HepG2 (cell line): Measurements from ENCODE around the gene CCDC148. TPM values are rescaled to one million over a fixed set of nuclear protein-coding genes. Genes with fewer than 3 reads are reported as not detected.

Source experiments
- ATAC-seq: fragments of 200-7000 bp; cut with Tn5 transposase; 3 replicates; pipeline ENCODE4 v1.9.1; 2020; ENCODE audit warnings: mild to moderate bottlenecking, moderate library complexity
- BruUV-seq: library from RNA; stranded (reverse); fragments of 400-500 nt; replicated peaks from 2 replicates; lab custom pipeline; 2021; lab: Mats Ljungman, UMichigan
- CTCF ChIA-PET: fragments of 300-600 bp; formaldehyde crosslinking; extraction: SDS; loops from one replicate; lab custom pipeline; 2021; ENCODE audit warnings: low total read pairs, inconsistent platforms, low intra/inter-chr PET ratio; lab: Yijun Ruan, JAX
- POLR2A ChIA-PET: fragments of 350-600 bp; sonication (Branson Sonifier 250); formaldehyde crosslinking; loops from one replicate; lab custom pipeline; 2020; ENCODE audit warnings: antibody characterized with exemption, inconsistent platforms; lab: Yijun Ruan, JAX
- DNase-seq: peaks from one replicate; pipeline ENCODE4 v3.0.0-alpha.2; 2015; ENCODE audit warnings: low spot score
- FAIRE-seq: peaks from 3 replicates; lab custom pipeline; 2011; peaks lifted over from hg19 to GRCh38; lab: Jason Lieb, UNC
- H2AFZ ChIP-seq: one replicate; pipeline ENCODE4 v1.6.1; 2011; ENCODE audit warnings: low read length, inconsistent platforms
- H3K27ac ChIP-seq: fragments of 300-600 bp; 3 replicates; pipeline ENCODE4 v1.8.0; 2011; ENCODE audit warnings: mixed run types, mild to moderate bottlenecking, mixed read lengths, low read length, inconsistent platforms; ENCODE audit not compliant: insufficient read depth; ENCODE audit errors: extremely low read length
- H3K27me3 ChIP-seq, 2 experiments: fragments of 200-600 bp in 1 of 2; 2 replicates in 1 of 2; 3 replicates in 1 of 2; pipeline versions ENCODE4 v1.6.0 to v1.8.0; 2011; ENCODE audit warnings: low read length in 2 of 2, mild to moderate bottlenecking in 2 of 2, moderate library complexity in 2 of 2, inconsistent platforms in 1 of 2; ENCODE audit not compliant: insufficient read depth in 2 of 2, control insufficient read depth in 1 of 2
- H3K36me3 ChIP-seq, 2 experiments: fragments of 200-600 bp in 1 of 2; replicated peaks in 1 of 2; 2 replicates in 1 of 2; 3 replicates in 1 of 2; pipeline versions ENCODE4 v1.5.1 to v1.8.0; 2011; ENCODE audit warnings: low read length in 2 of 2, inconsistent platforms in 1 of 2; ENCODE audit not compliant: insufficient read depth in 2 of 2, control insufficient read depth in 1 of 2
- H3K4me1 ChIP-seq: 2 replicates; pipeline ENCODE4 v1.5.1; 2012; ENCODE audit warnings: low read length, inconsistent platforms; ENCODE audit not compliant: insufficient read depth
- H3K4me2 ChIP-seq: 2 replicates; pipeline ENCODE4 v1.6.0; 2011; ENCODE audit warnings: low read depth, low read length, inconsistent platforms
- H3K4me3 ChIP-seq, 3 experiments: fragments of 200-600 bp in 1 of 3; sonication (generic), shearing (Covaris generic) in 1 of 3; replicated peaks in 1 of 3; 2 replicates each; pipeline ENCODE4 v1.5.1; 2011 to 2016; ENCODE audit warnings: low read length in 3 of 3, inconsistent platforms in 2 of 3, low read depth in 2 of 3, mild to moderate bottlenecking in 2 of 3, control low read depth in 1 of 3, mixed read lengths in 1 of 3; ENCODE audit not compliant: insufficient read depth in 1 of 3
- H3K79me2 ChIP-seq: one replicate; pipeline ENCODE4 v1.6.1; 2011; ENCODE audit warnings: low read length, inconsistent platforms; ENCODE audit not compliant: insufficient read depth
- H3K9ac ChIP-seq: 2 replicates; pipeline ENCODE4 v1.6.0; 2011; ENCODE audit warnings: mild to moderate bottlenecking, low read depth, low read length, inconsistent platforms; ENCODE audit not compliant: insufficient read depth
- H3K9me3 ChIP-seq: 2 replicates; pipeline ENCODE4 v1.5.1; 2012; ENCODE audit warnings: mild to moderate bottlenecking, low read length
- H4K20me1 ChIP-seq: 2 replicates; pipeline ENCODE4 v1.6.0; 2011; ENCODE audit warnings: inconsistent platforms, mild to moderate bottlenecking, low read length, moderate library complexity; ENCODE audit not compliant: insufficient read depth
- CREB1 ChIP-seq, 2 experiments: fragments of 450-650 bp in 1 of 2; IDR thresholded peaks; 2 replicates each; pipeline ENCODE4 v1.6.1; 2016 to 2017; ENCODE audit warnings: control low read depth in 1 of 2, mild to moderate bottlenecking in 1 of 2, missing compliant biosample characterization in 1 of 2, missing genetic modification characterization in 1 of 2
- FOXA3 ChIP-seq: IDR thresholded peaks from 2 replicates; pipeline ENCODE4 v1.6.1; 2016; ENCODE audit warnings: missing genetic modification reagents, missing compliant biosample characterization
- GFI1 ChIP-seq: sonication (generic); formaldehyde crosslinking; IDR thresholded peaks from 2 replicates; pipeline ENCODE4 v1.5.0; 2020; ENCODE audit warnings: missing genetic modification reagents, mild to moderate bottlenecking, borderline replicate concordance
- ISL2 ChIP-seq: sonication (generic); formaldehyde crosslinking; IDR thresholded peaks from 2 replicates; pipeline ENCODE4 v1.5.0; 2020; ENCODE audit warnings: missing genetic modification reagents
- KAT2B ChIP-seq: fragments of 150-350 bp; IDR thresholded peaks from 2 replicates; pipeline ENCODE4 v1.6.1; 2014; ENCODE audit warnings: low read depth, low read length, borderline replicate concordance
- MAFK ChIP-seq, 2 experiments: IDR thresholded peaks in 1 of 2; conservative IDR thresholded peaks in 1 of 2; 2 replicates each; pipeline ENCODE4 v1.6.1; 2011; ENCODE audit warnings: improper control_type of control experiment in 2 of 2, low read length in 2 of 2
- MIER3 ChIP-seq: IDR thresholded peaks from 2 replicates; pipeline ENCODE4 v1.6.1; 2016; ENCODE audit warnings: missing compliant biosample characterization, borderline replicate concordance
- NFE2 ChIP-seq: sonication (generic); formaldehyde crosslinking; IDR thresholded peaks from 2 replicates; pipeline ENCODE4 v1.4.0; 2020; ENCODE audit warnings: missing genetic modification reagents
- NFE2L2 ChIP-seq: fragments of 150-350 bp; IDR thresholded peaks from 2 replicates; pipeline ENCODE4 v1.6.1; 2014; ENCODE audit warnings: low read length
- NR2F6 ChIP-seq, 2 experiments: IDR thresholded peaks; 2 replicates each; pipeline ENCODE4 v1.6.1; 2016; ENCODE audit warnings: antibody characterized with exemption in 1 of 2, mild to moderate bottlenecking in 1 of 2
- SNAPC2 ChIP-seq: sonication (generic); formaldehyde crosslinking; IDR thresholded peaks from 2 replicates; pipeline ENCODE4 v1.8.1; 2022; ENCODE audit warnings: mild to moderate bottlenecking, missing genetic modification reagents
- SOX13 ChIP-seq, 3 experiments: fragments of 450-650 bp in 1 of 3; sonication (generic) in 1 of 3; formaldehyde crosslinking in 1 of 3; IDR thresholded peaks in 2 of 3; conservative IDR thresholded peaks in 1 of 3; 2 replicates each; pipeline versions ENCODE4 v1.5.0 to v1.6.1; 2016 to 2020; ENCODE audit warnings: antibody characterized with exemption in 1 of 3, mild to moderate bottlenecking in 1 of 3, missing compliant biosample characterization in 1 of 3, missing genetic modification reagents in 1 of 3, moderate library complexity in 1 of 3
- ZNF224 ChIP-seq: sonication (generic); formaldehyde crosslinking; IDR thresholded peaks from 2 replicates; pipeline ENCODE4 v1.5.0; 2020; ENCODE audit warnings: mild to moderate bottlenecking, missing genetic modification reagents
- ZNF256 ChIP-seq: sonication (generic); formaldehyde crosslinking; conservative IDR thresholded peaks from 2 replicates; pipeline ENCODE4 v1.4.0; 2020; ENCODE audit warnings: missing genetic modification reagents
- ZSCAN22 ChIP-seq: sonication (generic); formaldehyde crosslinking; IDR thresholded peaks from 2 replicates; pipeline ENCODE4 v1.4.0; 2020; ENCODE audit warnings: mild to moderate bottlenecking, missing genetic modification reagents
- WGBS: methylation state at CpG from one replicate; pipeline ENCODE4 v1.1.6; 2017; ENCODE audit warnings: low lambda C conversion rate; 5-methylcytosine and 5-hydroxymethylcytosine counted together
- in situ Hi-C: cut with HindIII; loops from 2 replicates; pipeline ENCODE4 v1.10.0; 2017; ENCODE audit warnings: low pct_unique_long_range_greater_than_20kb; ENCODE audit not compliant: extremely low pct_ligation_motif_present
- intact Hi-C: fragments of 100-400 bp; cut with micrococcal nuclease; formaldehyde crosslinking; loops from one replicate; pipeline ENCODE4 v1.10.0; 2022; ENCODE audit not compliant: unreplicated experiment
- polyA plus RNA-seq, 8 experiments: library from polyadenylated mRNA; depleted of rRNA in 3 of 8; stranded (reverse) in 7 of 8; unstranded in 1 of 8; fragments of >200 nt; fragmentation: Illumina TruSeq in 4 of 8; extraction: Trizol in 4 of 8; gene quantifications; 2 replicates each; pipeline versions ENCODE4 v1.2.1 to v1.2.3, GENCODE V29; 2011 to 2016; ENCODE audit warnings: low read depth in 4 of 8, missing spikeins in 1 of 8, mixed read lengths in 1 of 8; ENCODE audit not compliant: insufficient read depth in 1 of 8
- total RNA-seq, 5 experiments: library from RNA; depleted of rRNA; stranded (reverse); fragments of >200 nt; fragmentation: Illumina TruSeq; extraction: Trizol; gene quantifications; 2 replicates each; pipeline ENCODE4 v1.2.3, GENCODE V29; 2016; ENCODE audit warnings: low read depth in 1 of 5
- TF ChIP-seq, protein P1 (sequence below): sonication (generic); formaldehyde crosslinking; IDR thresholded peaks from 2 replicates; pipeline ENCODE4 v1.4.0; 2020; ENCODE audit warnings: missing genetic modification reagents
- TF ChIP-seq, protein P2 (sequence below): sonication (generic); IDR thresholded peaks from 2 replicates; pipeline ENCODE4 v1.6.1; 2016; ENCODE audit warnings: low read depth, borderline replicate concordance

CCDC148 gene
- total and polyA plus RNA-seq, 2 of the 13 experiments (the other 11 are each of a cell fraction or from before 2014, with no cell fraction given), result 0.30 to 0.49 TPM

DNA sequence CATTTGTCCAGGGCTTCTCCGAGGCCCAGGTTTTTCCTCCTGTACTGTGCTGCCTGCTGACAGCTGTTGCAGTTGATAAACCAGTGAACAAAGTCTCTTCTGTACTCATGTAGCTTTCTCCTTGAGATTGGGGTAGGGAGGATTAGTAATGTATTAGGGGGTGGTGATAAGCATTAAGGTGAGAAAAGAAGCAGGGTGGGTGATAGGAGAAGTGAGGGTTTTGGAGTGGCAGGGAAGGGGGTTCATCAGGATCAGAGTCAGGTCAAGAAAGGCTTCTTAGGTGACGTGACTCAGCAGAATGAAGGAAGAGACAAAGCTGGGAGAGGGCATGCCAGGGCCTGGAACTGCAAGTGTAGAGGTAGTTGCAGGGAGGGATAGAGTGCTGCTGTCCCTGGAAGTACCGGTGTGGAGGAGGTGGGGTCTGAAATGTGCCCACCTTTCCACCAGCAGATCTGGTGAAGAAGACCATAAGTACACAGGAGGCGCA lies 48.9 kb upstream of the CCDC148 start:
- BruUV-seq, result no TSS peak

DNA sequence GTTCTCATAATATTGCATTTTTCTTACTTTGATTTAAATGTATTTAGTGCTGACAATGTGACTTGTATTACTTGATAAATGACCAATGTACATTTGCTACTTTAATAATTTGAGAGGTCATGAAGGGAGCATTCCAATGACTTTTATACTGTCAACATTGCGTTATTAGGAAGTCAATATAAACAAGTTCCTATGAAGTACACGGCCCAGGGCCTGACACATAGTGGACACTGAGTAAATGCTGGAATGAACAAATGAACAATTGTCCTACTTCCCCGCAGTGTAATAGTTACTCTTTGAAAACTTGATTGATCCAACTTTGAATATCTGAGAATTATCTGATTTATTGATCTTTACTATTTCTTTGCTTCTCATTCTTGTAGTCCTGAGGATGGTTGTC lies 47.5 kb upstream of the CCDC148 start:
- Histone ChIP-seq H3K79me2 (peaks cover 96% of the 10 kb centered on the region), H3K36me3 (peaks cover 0 to 3% of the 10 kb centered on the region in 2 experiments; a peak in 2 of 5 replicates), H3K4me2 (no peak overlapping the region), H3K9ac (no peak overlapping the region), H3K27ac (no peak overlapping the region), H3K9me3 (no peaks in the 10 kb centered on the region), H2AFZ (no peak overlapping the region), H3K4me3 (no peak overlapping the region), H3K27me3 (no peaks in the 10 kb centered on the region), H3K4me1 (peaks cover 64% of the 10 kb centered on the region), H4K20me1 (peaks cover 26% of the 10 kb centered on the region)
- intact Hi-C loops, result no loop called here
- in situ Hi-C loops, result no loop called here
- DNase-seq (peak; percentile 57), ATAC-seq (peak; percentile 54; the same call in 2 of the 3 replicates), FAIRE-seq (no peak)
- CTCF ChIA-PET, result no interaction called here
- WGBS, result 49% methylated on average over 3 of the region's 3 CpGs
- POLR2A ChIA-PET, result no interaction called here
- BruUV-seq, result TSS peak; percentile 28
- TF ChIP-seq ZNF224 (no peak), FOXA3 (CRISPR knock-in tag) (peak; percentile 64), KAT2B (peak; percentile 70), CREB1 (IDR thresholded peaks at IDR 0.05) (no peak), CREB1 (CRISPR knock-in tag; IDR thresholded peaks at IDR 0.05) (0 out of 2 replicates have a peak, but pooled peaks have one; percentile 39), ISL2 (CRISPR knock-in tag) (0 out of 2 replicates have a peak, but pooled peaks have one; percentile 23), SOX13 (IDR thresholded peaks at IDR 0.05) (no peak), SOX13 (CRISPR knock-in tag; conservative IDR thresholded peaks at IDR 0.05 in 1 of 2, IDR thresholded peaks at IDR 0.05 in 1 of 2) (peak in 1 of 2 experiments; percentile 46; a peak in 1 of 4 replicates), NR2F6 (IDR thresholded peaks at IDR 0.05) (peak; percentile 34; the same call in 1 of the 2 replicates), NR2F6 (CRISPR knock-in tag; IDR thresholded peaks at IDR 0.05) (no peak), MAFK (conservative IDR thresholded peaks at IDR 0.05 in 1 of 2, IDR thresholded peaks at IDR 0.05 in 1 of 2; ENCODE audit: low read length in 2 of 2) (peak; percentile 28 to 29; a peak in 3 of 4 replicates)
- TF ChIP-seq, protein P1, sequence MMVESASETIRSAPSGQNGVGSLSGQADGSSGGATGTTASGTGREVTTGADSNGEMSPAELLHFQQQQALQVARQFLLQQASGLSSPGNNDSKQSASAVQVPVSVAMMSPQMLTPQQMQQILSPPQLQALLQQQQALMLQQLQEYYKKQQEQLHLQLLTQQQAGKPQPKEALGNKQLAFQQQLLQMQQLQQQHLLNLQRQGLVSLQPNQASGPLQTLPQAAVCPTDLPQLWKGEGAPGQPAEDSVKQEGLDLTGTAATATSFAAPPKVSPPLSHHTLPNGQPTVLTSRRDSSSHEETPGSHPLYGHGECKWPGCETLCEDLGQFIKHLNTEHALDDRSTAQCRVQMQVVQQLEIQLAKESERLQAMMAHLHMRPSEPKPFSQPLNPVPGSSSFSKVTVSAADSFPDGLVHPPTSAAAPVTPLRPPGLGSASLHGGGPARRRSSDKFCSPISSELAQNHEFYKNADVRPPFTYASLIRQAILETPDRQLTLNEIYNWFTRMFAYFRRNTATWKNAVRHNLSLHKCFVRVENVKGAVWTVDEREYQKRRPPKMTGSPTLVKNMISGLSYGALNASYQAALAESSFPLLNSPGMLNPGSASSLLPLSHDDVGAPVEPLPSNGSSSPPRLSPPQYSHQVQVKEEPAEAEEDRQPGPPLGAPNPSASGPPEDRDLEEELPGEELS (CRISPR knock-in tag), result 0 out of 2 replicates have a peak, but pooled peaks have one; percentile 41

More for the DNA sequence above, 48.9 kb upstream of the CCDC148 start:
- Histone ChIP-seq H3K9ac (no peak overlapping the region), H3K27me3 (no peaks in the 10 kb centered on the region), H3K4me3 (no peak overlapping the region), H3K4me2 (no peak overlapping the region), H4K20me1 (peaks cover 24% of the 10 kb centered on the region), H3K4me1 (peaks cover 62% of the 10 kb centered on the region), H2AFZ (no peak overlapping the region), H3K79me2 (peaks cover 94% of the 10 kb centered on the region)
- in situ Hi-C loops, result no loop called here
- ChIA-PET POLR2A (interaction anchor here (0.8 kb wide), 1 partner anchor 47 kb away, joined by 4 read pairs; no protein-coding TSS in a partner anchor), CTCF (no interaction called here)
- peak; percentile 46; the same call in 2 of the 3 replicates for ATAC-seq
- TF ChIP-seq NFE2L2 (peak; percentile 53; the same call in 1 of the 2 replicates), GFI1 (CRISPR knock-in tag) (0 out of 2 replicates have a peak, but pooled peaks have one; percentile 24), SNAPC2 (CRISPR knock-in tag) (no peak), NFE2 (CRISPR knock-in tag) (peak; percentile 63; the same call in 1 of the 2 replicates), MIER3 (CRISPR knock-in tag) (no peak), ZNF256 (CRISPR knock-in tag) (no peak), ZSCAN22 (no peak)
- TF ChIP-seq, protein P2, sequence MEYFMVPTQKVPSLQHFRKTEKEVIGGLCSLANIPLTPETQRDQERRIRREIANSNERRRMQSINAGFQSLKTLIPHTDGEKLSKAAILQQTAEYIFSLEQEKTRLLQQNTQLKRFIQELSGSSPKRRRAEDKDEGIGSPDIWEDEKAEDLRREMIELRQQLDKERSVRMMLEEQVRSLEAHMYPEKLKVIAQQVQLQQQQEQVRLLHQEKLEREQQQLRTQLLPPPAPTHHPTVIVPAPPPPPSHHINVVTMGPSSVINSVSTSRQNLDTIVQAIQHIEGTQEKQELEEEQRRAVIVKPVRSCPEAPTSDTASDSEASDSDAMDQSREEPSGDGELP, result peak; percentile 42; the same call in 1 of the 2 replicates
- TF ChIP-seq, all 625 proteins: peak for 4
- no peak for DNase-seq
- H3K9me3 ChIP-seq, result no peaks in the 10 kb centered on the region
- peak overlapping the region; percentile 11 for H3K27ac ChIP-seq
- 82% methylated on average over 4 of the region's 4 CpGs for WGBS
- intact Hi-C loops, result no loop called here
- H3K36me3 ChIP-seq, result peaks cover 0 to 3% of the 10 kb centered on the region in 2 experiments; a peak in 2 of 5 replicates
- FAIRE-seq, result no peak
